Upper lobe of left lung (tissue), 4 donors: Measurements from ENCODE around the gene MRPS27.

Source experiments
- CTCF ChIP-seq, 6 experiments: fragments of 450-650 bp in 4 of 6; fragments of 200-600 bp in 2 of 6; sonication (generic) in 2 of 6; IDR thresholded peaks; one replicate each; pipeline ENCODE4 v1.5.1; 2016 to 2019; ENCODE audit warnings: antibody characterized with exemption in 6 of 6
- EP300 ChIP-seq, 4 donors: sonication (generic); formaldehyde crosslinking; IDR thresholded peaks; one replicate each; pipeline ENCODE4 v1.5.1; 2017; ENCODE audit warnings: antibody characterized with exemption in 4 of 4, control low read depth in 2 of 4
- POLR2A ChIP-seq, 4 donors: fragments of 450-650 bp; IDR thresholded peaks; one replicate each; pipeline ENCODE4 v1.5.1; 2016 to 2017; ENCODE audit warnings: antibody characterized with exemption in 4 of 4, mild to moderate bottlenecking in 2 of 4
- POLR2AphosphoS5 ChIP-seq, 2 donors: sonication (generic); formaldehyde crosslinking; IDR thresholded peaks; one replicate each; pipeline ENCODE4 v1.5.1; 2017; ENCODE audit warnings: antibody characterized with exemption in 2 of 2

DNA sequence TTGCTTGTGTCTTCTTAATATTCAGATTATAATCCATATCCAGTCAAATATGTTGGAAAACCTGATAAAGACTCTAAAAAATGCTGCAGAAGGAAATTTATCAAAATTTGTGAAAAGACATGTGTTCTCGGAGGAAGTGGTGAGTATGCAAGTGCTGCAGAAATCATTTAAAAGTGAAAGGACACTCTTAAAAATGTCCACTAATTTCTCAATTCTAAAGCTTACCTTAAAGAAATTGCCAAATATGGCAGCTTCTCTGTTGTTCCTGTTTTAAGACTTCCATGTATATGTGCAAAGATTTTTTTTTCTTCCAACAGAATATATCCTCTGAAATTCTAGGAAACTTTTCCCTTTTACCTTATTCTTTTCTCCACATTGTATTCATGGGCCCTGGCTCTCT is 32.6 kb upstream of the MRPS27 start:
- TF ChIP-seq CTCF (IDR thresholded peaks at IDR 0.05) (no peak), POLR2A (IDR thresholded peaks at IDR 0.05) (no peak), EP300 (IDR thresholded peaks at IDR 0.05) (no peak), POLR2AphosphoS5 (IDR thresholded peaks at IDR 0.05) (no peak)
